ENCODE measurements around the gene MAPRE2.

The MAPRE2 gene

DNA sequence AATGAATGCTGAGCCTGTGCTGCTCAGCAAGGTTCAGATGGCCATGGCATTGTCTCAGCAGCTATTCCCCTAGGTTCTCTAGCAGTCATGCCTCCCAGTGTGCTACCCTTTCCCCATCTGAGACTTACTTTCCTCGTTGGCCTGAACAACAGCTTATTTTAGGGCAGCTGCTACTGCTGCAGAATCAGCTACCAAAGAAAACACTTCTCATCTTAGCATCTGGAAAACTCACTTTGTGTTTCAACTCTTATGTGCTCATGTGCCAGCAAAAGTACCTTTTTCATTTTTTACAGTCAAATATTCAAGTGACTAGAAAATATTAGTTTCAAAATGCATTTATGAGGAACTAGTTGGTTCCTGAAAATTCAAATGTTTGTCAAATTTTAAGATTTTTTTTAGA is 139.2 kb downstream of the MAPRE2 start:
- peak overlapping the region; percentile 91 for H3K4me2 ChIP-seq (ENCODE audit: low read length)
- peak overlapping the region; percentile 98 for H3K9ac ChIP-seq (ENCODE audit: low read length)
- no peak overlapping the region for H2AFZ ChIP-seq (ENCODE audit: low read depth, low read length)
- peaks cover 17% of the 10 kb centered on the region for H3K9me3 ChIP-seq (ENCODE audit: insufficient read depth, low read length)
- H3K79me2 ChIP-seq (ENCODE audit: low read length) = no peaks in the 10 kb centered on the region
- H3K27me3 ChIP-seq (ENCODE audit: low read depth, low read length) = no peaks in the 10 kb centered on the region
- H3K4me3 ChIP-seq (ENCODE audit: low read length) = peak overlapping the region; percentile 48
- no peak for TF ChIP-seq EZH2phosphoT487 (IDR thresholded peaks at IDR 0.05; ENCODE audit: low read depth)
- TF ChIP-seq, protein P1, sequence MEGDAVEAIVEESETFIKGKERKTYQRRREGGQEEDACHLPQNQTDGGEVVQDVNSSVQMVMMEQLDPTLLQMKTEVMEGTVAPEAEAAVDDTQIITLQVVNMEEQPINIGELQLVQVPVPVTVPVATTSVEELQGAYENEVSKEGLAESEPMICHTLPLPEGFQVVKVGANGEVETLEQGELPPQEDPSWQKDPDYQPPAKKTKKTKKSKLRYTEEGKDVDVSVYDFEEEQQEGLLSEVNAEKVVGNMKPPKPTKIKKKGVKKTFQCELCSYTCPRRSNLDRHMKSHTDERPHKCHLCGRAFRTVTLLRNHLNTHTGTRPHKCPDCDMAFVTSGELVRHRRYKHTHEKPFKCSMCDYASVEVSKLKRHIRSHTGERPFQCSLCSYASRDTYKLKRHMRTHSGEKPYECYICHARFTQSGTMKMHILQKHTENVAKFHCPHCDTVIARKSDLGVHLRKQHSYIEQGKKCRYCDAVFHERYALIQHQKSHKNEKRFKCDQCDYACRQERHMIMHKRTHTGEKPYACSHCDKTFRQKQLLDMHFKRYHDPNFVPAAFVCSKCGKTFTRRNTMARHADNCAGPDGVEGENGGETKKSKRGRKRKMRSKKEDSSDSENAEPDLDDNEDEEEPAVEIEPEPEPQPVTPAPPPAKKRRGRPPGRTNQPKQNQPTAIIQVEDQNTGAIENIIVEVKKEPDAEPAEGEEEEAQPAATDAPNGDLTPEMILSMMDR (IDR thresholded peaks at IDR 0.05; ENCODE audit: low read depth, low read length) = no peak
- peaks cover 34% of the 10 kb centered on the region for H3K36me3 ChIP-seq (replicated peaks; ENCODE audit: low read depth, low read length)
- peaks cover 84% of the 10 kb centered on the region for H3K4me1 ChIP-seq (ENCODE audit: low read length)
- no peaks in the 10 kb centered on the region for H4K20me1 ChIP-seq (ENCODE audit: insufficient read depth, low read length)
- H3K27ac ChIP-seq (ENCODE audit: low read length) = peak overlapping the region; percentile 99

DNA sequence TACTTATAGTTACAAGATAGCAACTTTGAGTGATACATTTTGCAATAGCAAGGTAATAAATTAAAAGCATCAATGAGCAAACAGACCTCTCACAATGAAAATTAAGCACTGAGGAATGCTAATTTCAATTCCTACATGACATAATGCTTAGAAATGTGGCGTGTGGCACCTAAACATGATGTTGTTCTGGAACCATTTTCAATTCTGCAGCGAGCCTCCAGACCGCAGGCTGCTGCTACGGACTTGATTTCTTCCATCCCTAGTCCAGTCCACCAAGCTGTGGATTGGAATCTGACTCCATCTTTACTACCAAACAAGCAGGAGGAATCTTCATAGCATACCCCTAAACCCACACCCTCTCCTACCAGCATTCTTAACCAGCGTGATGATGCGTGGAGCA is 140.9 kb downstream of the MAPRE2 start:
- peaks cover 2% of the 10 kb centered on the region; the same call in 1 of the 2 replicates for H3K9me3 ChIP-seq (ENCODE audit: insufficient read depth, low read length)
- peak overlapping the region; percentile 96 for H3K9ac ChIP-seq (ENCODE audit: low read length)
- peak overlapping the region; percentile 70 for H3K4me3 ChIP-seq (ENCODE audit: low read length)
- H2AFZ ChIP-seq (ENCODE audit: low read depth, low read length) = no peak overlapping the region
- H3K27me3 ChIP-seq (ENCODE audit: low read depth, low read length) = no peaks in the 10 kb centered on the region
- peak overlapping the region; percentile 99 for H3K27ac ChIP-seq (ENCODE audit: low read length)
- no peaks in the 10 kb centered on the region for H3K79me2 ChIP-seq (ENCODE audit: low read length)
- peaks cover 17% of the 10 kb centered on the region for H3K36me3 ChIP-seq (replicated peaks; ENCODE audit: low read depth, low read length)
- H3K4me2 ChIP-seq (ENCODE audit: low read length) = peak overlapping the region; percentile 91
- TF ChIP-seq, protein P1 (IDR thresholded peaks at IDR 0.05; ENCODE audit: low read depth, low read length) = no peak
- no peak for TF ChIP-seq EZH2phosphoT487 (IDR thresholded peaks at IDR 0.05; ENCODE audit: low read depth)
- no peaks in the 10 kb centered on the region for H4K20me1 ChIP-seq (ENCODE audit: insufficient read depth, low read length)
- peaks cover 83% of the 10 kb centered on the region for H3K4me1 ChIP-seq (ENCODE audit: low read length)

DNA sequence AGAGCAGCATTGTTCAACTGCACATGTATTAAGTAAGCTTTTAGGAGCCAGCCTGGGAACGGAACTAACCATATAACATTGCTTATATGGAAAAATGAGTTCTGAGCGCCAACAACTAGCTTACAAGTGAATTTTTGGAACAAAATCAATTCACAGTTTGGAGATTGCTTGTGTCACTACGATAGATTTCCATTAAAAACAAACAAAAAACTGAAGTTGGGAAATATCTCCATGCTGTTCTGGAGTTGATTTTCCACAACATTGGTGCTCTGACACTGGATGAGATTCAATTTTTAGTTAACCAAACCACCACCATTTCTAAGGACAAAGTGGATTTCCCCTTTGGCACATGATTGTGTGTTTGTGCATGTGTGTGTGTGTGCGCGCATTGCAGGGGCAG is 142.7 kb downstream of the MAPRE2 start:
- Histone ChIP-seq H4K20me1 (ENCODE audit: insufficient read depth, low read length) (no peaks in the 10 kb centered on the region), H3K9ac (ENCODE audit: low read length) (peak overlapping the region; percentile 96; the same call in 1 of the 2 replicates), H3K27ac (ENCODE audit: low read length) (peak overlapping the region; percentile 99), H3K4me1 (ENCODE audit: low read length) (peaks cover 71% of the 10 kb centered on the region), H3K27me3 (ENCODE audit: low read depth, low read length) (no peaks in the 10 kb centered on the region), H2AFZ (ENCODE audit: low read depth, low read length) (no peak overlapping the region), H3K79me2 (ENCODE audit: low read length) (no peaks in the 10 kb centered on the region), H3K4me2 (ENCODE audit: low read length) (no peak overlapping the region), H3K9me3 (ENCODE audit: insufficient read depth, low read length) (no peaks in the 10 kb centered on the region), H3K36me3 (replicated peaks; ENCODE audit: low read depth, low read length) (peaks cover 15% of the 10 kb centered on the region), H3K4me3 (ENCODE audit: low read length) (no peak overlapping the region)
- TF ChIP-seq, protein P1 (IDR thresholded peaks at IDR 0.05; ENCODE audit: low read depth, low read length) = no peak
- no peak for TF ChIP-seq EZH2phosphoT487 (IDR thresholded peaks at IDR 0.05; ENCODE audit: low read depth)

DNA sequence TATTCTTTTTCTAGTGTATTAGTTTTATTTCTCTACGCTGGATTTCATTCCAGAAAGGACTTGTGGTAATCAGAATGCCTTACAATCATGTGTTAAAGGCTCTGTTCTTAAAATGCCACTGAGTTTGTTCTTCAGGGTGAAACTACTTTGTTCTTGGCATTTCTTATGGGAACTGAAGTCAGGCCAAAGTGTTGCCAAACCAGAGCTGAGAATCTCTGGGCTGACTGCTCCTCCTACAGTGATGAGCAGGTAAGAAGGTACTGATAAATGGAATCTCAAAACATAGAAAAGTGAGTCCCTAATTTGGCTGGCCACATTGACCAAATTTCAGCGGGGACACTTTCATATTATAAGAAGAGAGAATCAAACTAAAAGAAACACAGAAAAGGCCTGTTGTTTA is 144.6 kb downstream of the MAPRE2 start:
- TF ChIP-seq, protein P1 (IDR thresholded peaks at IDR 0.05; ENCODE audit: low read depth, low read length) = peak; percentile 38
- TF ChIP-seq EZH2phosphoT487 (IDR thresholded peaks at IDR 0.05; ENCODE audit: low read depth) = no peak
- Histone ChIP-seq H3K9me3 (ENCODE audit: insufficient read depth, low read length) (no peaks in the 10 kb centered on the region), H2AFZ (ENCODE audit: low read depth, low read length) (no peak overlapping the region), H3K4me2 (ENCODE audit: low read length) (no peak overlapping the region), H3K79me2 (ENCODE audit: low read length) (no peaks in the 10 kb centered on the region), H3K36me3 (replicated peaks; ENCODE audit: low read depth, low read length) (peaks cover 15% of the 10 kb centered on the region), H3K27ac (ENCODE audit: low read length) (peak overlapping the region; percentile 61), H3K9ac (ENCODE audit: low read length) (no peak overlapping the region), H3K27me3 (ENCODE audit: low read depth, low read length) (no peaks in the 10 kb centered on the region), H3K4me1 (ENCODE audit: low read length) (peaks cover 54% of the 10 kb centered on the region), H4K20me1 (ENCODE audit: insufficient read depth, low read length) (no peaks in the 10 kb centered on the region), H3K4me3 (ENCODE audit: low read length) (no peak overlapping the region)
